ENCODE data around the gene BLOC1S6. TPM values are rescaled to one million over a fixed set of nuclear protein-coding genes. Genes with fewer than 3 reads are reported as not detected.

The BLOC1S6 gene
- total RNA-seq, 2 experiments from 2014 or later: 68.5 TPM

DNA sequence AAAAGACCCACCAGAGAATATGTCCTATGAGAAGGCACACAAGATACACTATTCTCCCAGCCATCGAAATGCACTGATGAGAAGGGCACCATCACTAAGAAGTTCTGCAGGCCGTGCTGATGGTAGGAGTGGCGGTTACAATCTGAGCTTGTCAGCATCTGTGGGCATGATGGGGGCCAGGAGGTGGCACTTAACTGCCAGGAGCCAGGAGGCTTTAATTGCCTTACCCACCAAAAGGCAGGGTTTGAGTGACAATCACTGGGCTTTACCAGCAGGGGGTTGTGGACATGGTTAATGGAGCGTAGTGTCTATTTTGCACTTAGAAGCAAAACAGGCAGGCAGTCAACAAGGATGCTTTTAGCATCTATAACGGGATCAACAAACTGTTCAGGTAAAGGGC is 31.6 kb downstream of the BLOC1S6 start:
- Mint-ChIP-seq H3K9me3 (no peaks in the 10 kb centered on the region), H3K36me3 (ENCODE audit: low read depth) (no peaks in the 10 kb centered on the region), H3K27ac (no peak overlapping the region), H3K4me3 (no peak overlapping the region), H3K27me3 (no peaks in the 10 kb centered on the region), H3K4me1 (ENCODE audit: low read depth) (no peaks in the 10 kb centered on the region)
- Histone ChIP-seq H3K27me3 (ENCODE audit: control insufficient read depth in 1 of 2, insufficient read depth in 2 of 2, low read length in 2 of 2) (no peaks in the 10 kb centered on the region), H3K4me3 (ENCODE audit: low read length) (no peak overlapping the region), H3K27ac (ENCODE audit: low read depth in 1 of 2, low read length in 2 of 2) (no peak overlapping the region), H3K4me1 (ENCODE audit: insufficient read depth, low read length) (no peaks in the 10 kb centered on the region), H3K9me3 (ENCODE audit: control insufficient read depth in 1 of 2, insufficient read depth in 1 of 2, low read length in 2 of 2) (no peaks in the 10 kb centered on the region), H3K36me3 (ENCODE audit: insufficient read depth, low read length) (no peaks in the 10 kb centered on the region)
- DNase-seq: no peak
- peak; percentile 29 for ATAC-seq (ENCODE audit: poor library complexity)
- ChIA-PET CTCF (interaction anchor here (1.5 kb wide), 1 partner anchor 161 kb away, joined by 3 read pairs; no protein-coding TSS in a partner anchor), POLR2A (no interaction called here)
- intact Hi-C loops (cut with DNase I, micrococcal nuclease): loop anchor here in 1 of 2 experiments (10.0 kb wide), 1 partner anchor 454 kb away; no protein-coding TSS in a partner anchor
- TF ChIP-seq, protein P1, sequence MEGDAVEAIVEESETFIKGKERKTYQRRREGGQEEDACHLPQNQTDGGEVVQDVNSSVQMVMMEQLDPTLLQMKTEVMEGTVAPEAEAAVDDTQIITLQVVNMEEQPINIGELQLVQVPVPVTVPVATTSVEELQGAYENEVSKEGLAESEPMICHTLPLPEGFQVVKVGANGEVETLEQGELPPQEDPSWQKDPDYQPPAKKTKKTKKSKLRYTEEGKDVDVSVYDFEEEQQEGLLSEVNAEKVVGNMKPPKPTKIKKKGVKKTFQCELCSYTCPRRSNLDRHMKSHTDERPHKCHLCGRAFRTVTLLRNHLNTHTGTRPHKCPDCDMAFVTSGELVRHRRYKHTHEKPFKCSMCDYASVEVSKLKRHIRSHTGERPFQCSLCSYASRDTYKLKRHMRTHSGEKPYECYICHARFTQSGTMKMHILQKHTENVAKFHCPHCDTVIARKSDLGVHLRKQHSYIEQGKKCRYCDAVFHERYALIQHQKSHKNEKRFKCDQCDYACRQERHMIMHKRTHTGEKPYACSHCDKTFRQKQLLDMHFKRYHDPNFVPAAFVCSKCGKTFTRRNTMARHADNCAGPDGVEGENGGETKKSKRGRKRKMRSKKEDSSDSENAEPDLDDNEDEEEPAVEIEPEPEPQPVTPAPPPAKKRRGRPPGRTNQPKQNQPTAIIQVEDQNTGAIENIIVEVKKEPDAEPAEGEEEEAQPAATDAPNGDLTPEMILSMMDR (IDR thresholded peaks at IDR 0.05): no peak

DNA sequence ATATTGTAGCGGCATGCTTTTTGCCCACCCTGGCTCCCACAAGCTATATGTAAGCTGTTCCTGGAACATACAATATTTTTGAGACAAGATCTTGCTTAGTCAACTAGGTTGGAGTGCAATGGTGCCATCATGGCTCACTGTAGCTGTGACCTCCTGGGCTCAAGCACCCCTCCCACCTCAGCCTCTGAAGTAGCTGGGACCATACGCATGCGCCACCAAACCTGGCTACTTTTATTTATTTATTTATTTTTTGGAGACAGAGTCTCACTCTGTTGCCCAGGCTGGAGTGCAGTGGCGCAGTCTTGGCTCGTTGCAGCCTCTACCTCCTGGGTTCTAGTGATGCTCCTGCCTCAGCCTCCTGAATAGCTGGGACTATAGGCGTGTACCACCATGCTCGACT is 41.0 kb downstream of the BLOC1S6 start:
- Histone ChIP-seq H3K4me1 (ENCODE audit: insufficient read depth, low read length) (peaks cover 6% of the 10 kb centered on the region), H3K27me3 (ENCODE audit: control insufficient read depth in 1 of 2, insufficient read depth in 2 of 2, low read length in 2 of 2) (no peaks in the 10 kb centered on the region), H3K36me3 (ENCODE audit: insufficient read depth, low read length) (no peaks in the 10 kb centered on the region), H3K9me3 (ENCODE audit: control insufficient read depth in 1 of 2, insufficient read depth in 1 of 2, low read length in 2 of 2) (peaks cover 16 to 20% of the 10 kb centered on the region in 2 experiments), H3K4me3 (ENCODE audit: low read length) (no peak overlapping the region), H3K27ac (ENCODE audit: low read depth in 1 of 2, low read length in 2 of 2) (no peak overlapping the region)
- H3K36me3 Mint-ChIP-seq (ENCODE audit: low read depth): peaks cover 5% of the 10 kb centered on the region
- H3K4me3 Mint-ChIP-seq: no peak overlapping the region
- no peak overlapping the region for H3K27ac Mint-ChIP-seq
- DNase-seq: no peak
- POLR2A ChIA-PET: no interaction called here
- peaks cover 12% of the 10 kb centered on the region for H3K9me3 Mint-ChIP-seq
- TF ChIP-seq, protein P1 (IDR thresholded peaks at IDR 0.05): no peak
- no peak for ATAC-seq (ENCODE audit: poor library complexity)
- H3K27me3 Mint-ChIP-seq: no peaks in the 10 kb centered on the region
- CTCF ChIA-PET: interaction anchor here (1.8 kb wide), 1 partner anchor 10 kb away, joined by 4 read pairs; no protein-coding TSS in a partner anchor
- peaks cover 6% of the 10 kb centered on the region for H3K4me1 Mint-ChIP-seq (ENCODE audit: low read depth)
- intact Hi-C loops (cut with DNase I, micrococcal nuclease): no loop called here

DNA sequence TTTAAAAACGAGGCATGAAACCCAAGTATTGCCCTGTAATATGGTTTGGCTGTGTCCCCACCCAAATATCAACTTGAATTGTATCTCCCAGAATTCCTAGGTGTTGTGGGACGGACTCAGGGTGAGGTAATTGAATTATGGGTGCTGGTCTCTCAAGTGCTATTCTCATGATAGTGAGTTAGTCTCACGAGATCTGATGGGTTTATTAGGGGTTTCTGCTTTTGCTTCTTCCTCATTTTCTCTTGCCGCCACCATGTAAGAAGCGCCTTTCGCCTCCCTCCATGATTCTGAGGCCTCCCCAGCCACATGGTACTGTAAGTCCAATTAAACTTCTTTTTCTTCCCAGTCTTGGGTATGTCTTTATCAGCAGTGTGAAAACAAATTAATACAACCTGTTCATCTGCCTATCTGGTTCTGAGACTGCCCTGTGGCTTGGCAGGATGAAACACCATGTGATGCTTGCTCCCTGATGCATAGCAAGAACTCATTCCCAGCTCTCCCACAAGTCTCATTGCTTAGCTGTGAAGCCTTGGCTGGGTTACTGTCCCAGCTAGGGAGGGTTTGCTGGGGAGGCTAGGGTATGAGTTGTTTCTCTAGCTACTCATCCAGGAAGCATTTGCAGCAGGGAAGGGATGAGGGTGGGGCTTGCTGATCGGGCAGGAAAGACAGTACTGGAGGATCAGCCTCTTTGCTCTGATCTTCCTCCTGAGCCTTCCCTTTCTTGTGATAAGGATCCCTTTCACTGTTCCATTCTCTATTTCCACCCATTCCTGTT is 43.9 kb downstream of the BLOC1S6 start:
- Mint-ChIP-seq H3K36me3 (ENCODE audit: low read depth) (peaks cover 11% of the 10 kb centered on the region), H3K27ac (no peak overlapping the region), H3K9me3 (peaks cover 11% of the 10 kb centered on the region), H3K4me3 (no peak overlapping the region), H3K4me1 (ENCODE audit: low read depth) (peaks cover 19% of the 10 kb centered on the region), H3K27me3 (no peaks in the 10 kb centered on the region)
- H3K36me3 ChIP-seq (ENCODE audit: insufficient read depth, low read length): no peaks in the 10 kb centered on the region
- H3K27ac ChIP-seq (ENCODE audit: low read depth in 1 of 2, low read length in 2 of 2): no peak overlapping the region
- no peak for DNase-seq
- POLR2A ChIA-PET: no interaction called here
- peaks cover 11 to 13% of the 10 kb centered on the region in 2 experiments for H3K9me3 ChIP-seq (ENCODE audit: control insufficient read depth in 1 of 2, insufficient read depth in 1 of 2, low read length in 2 of 2)
- CTCF ChIA-PET: no interaction called here
- H3K27me3 ChIP-seq (ENCODE audit: control insufficient read depth in 1 of 2, insufficient read depth in 2 of 2, low read length in 2 of 2): no peaks in the 10 kb centered on the region
- H3K4me3 ChIP-seq (ENCODE audit: low read length): no peak overlapping the region
- TF ChIP-seq, protein P1 (IDR thresholded peaks at IDR 0.05): no peak
- ATAC-seq (ENCODE audit: poor library complexity): no peak
- H3K4me1 ChIP-seq (ENCODE audit: insufficient read depth, low read length): peaks cover 20% of the 10 kb centered on the region
- intact Hi-C loops (cut with DNase I, micrococcal nuclease): no loop called here
